Measurements from ENCODE around the gene RFT1. TPM values are rescaled to one million over a fixed set of nuclear protein-coding genes. Genes with fewer than 3 reads are reported as not detected.

Gene RFT1
- total and polyA plus RNA-seq, 2 of the 13 experiments (the other 11 are each of a cell fraction or from before 2014, with no cell fraction given): 23.2 to 37.0 TPM

DNA sequence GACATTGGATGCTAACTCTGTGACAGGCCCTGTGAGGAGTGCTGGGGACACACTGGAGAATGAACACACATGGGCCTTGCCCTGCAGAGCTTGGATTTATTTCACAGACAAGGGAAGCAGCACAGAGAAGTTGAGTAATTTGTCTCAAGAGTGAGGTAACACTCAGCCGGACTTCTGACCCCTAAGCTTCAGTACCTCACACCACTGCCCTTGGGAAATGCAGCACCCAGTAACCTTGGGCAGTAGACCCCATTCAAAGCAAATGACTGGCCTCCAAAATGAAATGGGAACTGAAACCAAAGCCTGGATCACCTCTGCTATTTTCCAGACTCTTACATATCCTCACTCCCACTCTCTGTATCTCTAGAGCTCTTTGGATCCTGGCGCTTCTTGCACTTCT, 37.3 kb downstream of the RFT1 start (continued):
- TF ChIP-seq, protein P1, sequence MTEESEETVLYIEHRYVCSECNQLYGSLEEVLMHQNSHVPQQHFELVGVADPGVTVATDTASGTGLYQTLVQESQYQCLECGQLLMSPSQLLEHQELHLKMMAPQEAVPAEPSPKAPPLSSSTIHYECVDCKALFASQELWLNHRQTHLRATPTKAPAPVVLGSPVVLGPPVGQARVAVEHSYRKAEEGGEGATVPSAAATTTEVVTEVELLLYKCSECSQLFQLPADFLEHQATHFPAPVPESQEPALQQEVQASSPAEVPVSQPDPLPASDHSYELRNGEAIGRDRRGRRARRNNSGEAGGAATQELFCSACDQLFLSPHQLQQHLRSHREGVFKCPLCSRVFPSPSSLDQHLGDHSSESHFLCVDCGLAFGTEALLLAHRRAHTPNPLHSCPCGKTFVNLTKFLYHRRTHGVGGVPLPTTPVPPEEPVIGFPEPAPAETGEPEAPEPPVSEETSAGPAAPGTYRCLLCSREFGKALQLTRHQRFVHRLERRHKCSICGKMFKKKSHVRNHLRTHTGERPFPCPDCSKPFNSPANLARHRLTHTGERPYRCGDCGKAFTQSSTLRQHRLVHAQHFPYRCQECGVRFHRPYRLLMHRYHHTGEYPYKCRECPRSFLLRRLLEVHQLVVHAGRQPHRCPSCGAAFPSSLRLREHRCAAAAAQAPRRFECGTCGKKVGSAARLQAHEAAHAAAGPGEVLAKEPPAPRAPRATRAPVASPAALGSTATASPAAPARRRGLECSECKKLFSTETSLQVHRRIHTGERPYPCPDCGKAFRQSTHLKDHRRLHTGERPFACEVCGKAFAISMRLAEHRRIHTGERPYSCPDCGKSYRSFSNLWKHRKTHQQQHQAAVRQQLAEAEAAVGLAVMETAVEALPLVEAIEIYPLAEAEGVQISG (CRISPR knock-in tag; IDR thresholded peaks at IDR 0.05): peak; percentile 43; the same call in 1 of the 2 replicates
- no peak for TF ChIP-seq ZNF274 (CRISPR knock-in tag; IDR thresholded peaks at IDR 0.05)
- no peak for TF ChIP-seq MBNL3 (CRISPR knock-in tag; conservative IDR thresholded peaks at IDR 0.05)
- 0 out of 2 replicates have a peak, but pooled peaks have one; percentile 11 for TF ChIP-seq ZMYM3 (CRISPR knock-in tag; IDR thresholded peaks at IDR 0.05)
- TF ChIP-seq HOXD1 (CRISPR knock-in tag; IDR thresholded peaks at IDR 0.05): no peak
- peak; percentile 42; the same call in 1 of the 2 replicates for TF ChIP-seq ZNF331 (CRISPR knock-in tag; IDR thresholded peaks at IDR 0.05)
- peak; percentile 44; the same call in 1 of the 2 replicates for TF ChIP-seq PHF21A (CRISPR knock-in tag; IDR thresholded peaks at IDR 0.05)
- TF ChIP-seq ZNF292 (CRISPR knock-in tag; IDR thresholded peaks at IDR 0.05; ENCODE audit: borderline replicate concordance, low read depth): peak; percentile 71; the same call in 1 of the 2 replicates
- TF ChIP-seq CBFB (CRISPR knock-in tag; IDR thresholded peaks at IDR 0.05): no peak
- peak; percentile 62; the same call in 1 of the 2 replicates for TF ChIP-seq HMG20B (CRISPR knock-in tag; conservative IDR thresholded peaks at IDR 0.05)
- TF ChIP-seq, protein P2, sequence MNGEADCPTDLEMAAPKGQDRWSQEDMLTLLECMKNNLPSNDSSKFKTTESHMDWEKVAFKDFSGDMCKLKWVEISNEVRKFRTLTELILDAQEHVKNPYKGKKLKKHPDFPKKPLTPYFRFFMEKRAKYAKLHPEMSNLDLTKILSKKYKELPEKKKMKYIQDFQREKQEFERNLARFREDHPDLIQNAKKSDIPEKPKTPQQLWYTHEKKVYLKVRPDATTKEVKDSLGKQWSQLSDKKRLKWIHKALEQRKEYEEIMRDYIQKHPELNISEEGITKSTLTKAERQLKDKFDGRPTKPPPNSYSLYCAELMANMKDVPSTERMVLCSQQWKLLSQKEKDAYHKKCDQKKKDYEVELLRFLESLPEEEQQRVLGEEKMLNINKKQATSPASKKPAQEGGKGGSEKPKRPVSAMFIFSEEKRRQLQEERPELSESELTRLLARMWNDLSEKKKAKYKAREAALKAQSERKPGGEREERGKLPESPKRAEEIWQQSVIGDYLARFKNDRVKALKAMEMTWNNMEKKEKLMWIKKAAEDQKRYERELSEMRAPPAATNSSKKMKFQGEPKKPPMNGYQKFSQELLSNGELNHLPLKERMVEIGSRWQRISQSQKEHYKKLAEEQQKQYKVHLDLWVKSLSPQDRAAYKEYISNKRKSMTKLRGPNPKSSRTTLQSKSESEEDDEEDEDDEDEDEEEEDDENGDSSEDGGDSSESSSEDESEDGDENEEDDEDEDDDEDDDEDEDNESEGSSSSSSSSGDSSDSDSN (CRISPR knock-in tag; IDR thresholded peaks at IDR 0.05): 0 out of 2 replicates have a peak, but pooled peaks have one; percentile 21
- TF ChIP-seq FOXM1 (CRISPR knock-in tag; IDR thresholded peaks at IDR 0.05): no peak
- TF ChIP-seq SMC3 (IDR thresholded peaks at IDR 0.05; ENCODE audit: low read length): peak; percentile 30; the same call in 1 of the 2 replicates
- TF ChIP-seq, protein P3, sequence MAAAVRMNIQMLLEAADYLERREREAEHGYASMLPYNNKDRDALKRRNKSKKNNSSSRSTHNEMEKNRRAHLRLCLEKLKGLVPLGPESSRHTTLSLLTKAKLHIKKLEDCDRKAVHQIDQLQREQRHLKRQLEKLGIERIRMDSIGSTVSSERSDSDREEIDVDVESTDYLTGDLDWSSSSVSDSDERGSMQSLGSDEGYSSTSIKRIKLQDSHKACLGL (CRISPR knock-in tag; IDR thresholded peaks at IDR 0.05): no peak
- no peak for TF ChIP-seq FOXP1 (IDR thresholded peaks at IDR 0.05)
- TF ChIP-seq FOXP1 (CRISPR knock-in tag; IDR thresholded peaks at IDR 0.05): no peak; the same call in 1 of the 2 replicates
- 0 out of 2 replicates have a peak, but pooled peaks have one; percentile 50 for TF ChIP-seq NR2F2 (IDR thresholded peaks at IDR 0.05; ENCODE audit: borderline replicate concordance, low read depth)
- TF ChIP-seq ZNF335 (CRISPR knock-in tag; IDR thresholded peaks at IDR 0.05): 0 out of 2 replicates have a peak, but pooled peaks have one; percentile 49
- 0 out of 2 replicates have a peak, but pooled peaks have one; percentile 32 for TF ChIP-seq RCOR2 (CRISPR knock-in tag; IDR thresholded peaks at IDR 0.05)
- TF ChIP-seq, protein P4, sequence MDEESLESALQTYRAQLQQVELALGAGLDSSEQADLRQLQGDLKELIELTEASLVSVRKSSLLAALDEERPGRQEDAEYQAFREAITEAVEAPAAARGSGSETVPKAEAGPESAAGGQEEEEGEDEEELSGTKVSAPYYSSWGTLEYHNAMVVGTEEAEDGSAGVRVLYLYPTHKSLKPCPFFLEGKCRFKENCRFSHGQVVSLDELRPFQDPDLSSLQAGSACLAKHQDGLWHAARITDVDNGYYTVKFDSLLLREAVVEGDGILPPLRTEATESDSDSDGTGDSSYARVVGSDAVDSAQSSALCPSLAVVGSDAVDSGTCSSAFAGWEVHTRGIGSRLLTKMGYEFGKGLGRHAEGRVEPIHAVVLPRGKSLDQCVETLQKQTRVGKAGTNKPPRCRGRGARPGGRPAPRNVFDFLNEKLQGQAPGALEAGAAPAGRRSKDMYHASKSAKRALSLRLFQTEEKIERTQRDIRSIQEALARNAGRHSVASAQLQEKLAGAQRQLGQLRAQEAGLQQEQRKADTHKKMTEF (CRISPR knock-in tag; IDR thresholded peaks at IDR 0.05): 0 out of 2 replicates have a peak, but pooled peaks have one; percentile 24
- TF ChIP-seq, protein P5, sequence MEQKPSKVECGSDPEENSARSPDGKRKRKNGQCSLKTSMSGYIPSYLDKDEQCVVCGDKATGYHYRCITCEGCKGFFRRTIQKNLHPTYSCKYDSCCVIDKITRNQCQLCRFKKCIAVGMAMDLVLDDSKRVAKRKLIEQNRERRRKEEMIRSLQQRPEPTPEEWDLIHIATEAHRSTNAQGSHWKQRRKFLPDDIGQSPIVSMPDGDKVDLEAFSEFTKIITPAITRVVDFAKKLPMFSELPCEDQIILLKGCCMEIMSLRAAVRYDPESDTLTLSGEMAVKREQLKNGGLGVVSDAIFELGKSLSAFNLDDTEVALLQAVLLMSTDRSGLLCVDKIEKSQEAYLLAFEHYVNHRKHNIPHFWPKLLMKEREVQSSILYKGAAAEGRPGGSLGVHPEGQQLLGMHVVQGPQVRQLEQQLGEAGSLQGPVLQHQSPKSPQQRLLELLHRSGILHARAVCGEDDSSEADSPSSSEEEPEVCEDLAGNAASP (CRISPR knock-in tag; IDR thresholded peaks at IDR 0.05; ENCODE audit: borderline replicate concordance): 0 out of 2 replicates have a peak, but pooled peaks have one; percentile 40
